GM23338 (cell line): ENCODE data around the gene BNIP2. TPM values are rescaled to one million over a fixed set of nuclear protein-coding genes. Genes with fewer than 3 reads are reported as not detected.

Experiments used
- ATAC-seq: fragments of 200-7000 bp; cut with Tn5 transposase; 3 replicates; pipeline ENCODE4 v1.9.1; 2020
- DNase-seq: peaks from one replicate; pipeline ENCODE4 v3.0.0-alpha.2; 2015; ENCODE audit warnings: low spot score
- H2AFZ ChIP-seq: fragments of 200-600 bp; sonication (generic); 2 replicates; pipeline ENCODE4 v1.8.0; 2016; ENCODE audit warnings: antibody characterized with exemption, mild to moderate bottlenecking, moderate library complexity
- H3F3A ChIP-seq: fragments of 200-600 bp; sonication (generic); replicated peaks from 2 replicates; pipeline ENCODE4 v1.8.0; 2017; ENCODE audit warnings: antibody characterized with exemption, mixed run types, low read depth
- H3K27ac ChIP-seq: fragments of 200-600 bp; sonication (generic); 2 replicates; pipeline ENCODE4 v1.6.1; 2016; ENCODE audit warnings: low read depth
- H3K27me3 ChIP-seq: fragments of 200-600 bp; sonication (generic); 2 replicates; pipeline ENCODE4 v1.8.0; 2016; ENCODE audit warnings: mild to moderate bottlenecking, mixed run types, moderate library complexity; ENCODE audit not compliant: insufficient read depth
- H3K36me3 ChIP-seq: fragments of 200-600 bp; sonication (generic); 2 replicates; pipeline ENCODE4 v1.8.0; 2016; ENCODE audit warnings: mild to moderate bottlenecking; ENCODE audit not compliant: insufficient read depth
- H3K4me1 ChIP-seq: fragments of 200-600 bp; sonication (generic); 2 replicates; pipeline ENCODE4 v1.8.0; 2016; ENCODE audit warnings: mild to moderate bottlenecking, moderate library complexity; ENCODE audit not compliant: insufficient read depth
- H3K4me2 ChIP-seq: fragments of 200-600 bp; sonication (generic); 2 replicates; pipeline ENCODE4 v1.7.1; 2017; ENCODE audit warnings: mixed run types
- H3K4me3 ChIP-seq: fragments of 200-600 bp; sonication (generic); 2 replicates; pipeline ENCODE4 v1.6.1; 2016; ENCODE audit warnings: mixed run types
- H3K79me2 ChIP-seq: fragments of 200-600 bp; sonication (generic); replicated peaks from 2 replicates; pipeline ENCODE4 v1.8.0; 2017; ENCODE audit warnings: mild to moderate bottlenecking; ENCODE audit not compliant: insufficient read depth
- H3K9me2 ChIP-seq: fragments of 200-600 bp; sonication (generic); 2 replicates; pipeline ENCODE4 v1.8.0; 2017; ENCODE audit not compliant: insufficient read depth
- H4K20me1 ChIP-seq: fragments of 200-600 bp; sonication (generic); replicated peaks from 2 replicates; pipeline ENCODE4 v1.8.0; 2017; ENCODE audit warnings: mild to moderate bottlenecking; ENCODE audit not compliant: insufficient read depth
- H3K27ac Mint-ChIP-seq: 2 replicates; pipeline ENCODE4 v1.8.0; 2020; ENCODE audit warnings: inconsistent platforms, mild to moderate bottlenecking, moderate library complexity, mixed read lengths
- H3K27me3 Mint-ChIP-seq: 3 replicates; pipeline ENCODE4 v1.8.0; 2022; ENCODE audit warnings: low read depth, mild to moderate bottlenecking, moderate library complexity, mixed read lengths, inconsistent platforms; ENCODE audit not compliant: insufficient read depth, poor library complexity
- H3K36me3 Mint-ChIP-seq: 3 replicates; pipeline ENCODE4 v1.8.0; 2021; ENCODE audit warnings: low read depth, mild to moderate bottlenecking, inconsistent platforms, moderate library complexity, mixed read lengths
- H3K4me1 Mint-ChIP-seq: 3 replicates; pipeline ENCODE4 v1.8.0; 2020; ENCODE audit warnings: mild to moderate bottlenecking, inconsistent platforms, mixed read lengths
- H3K4me3 Mint-ChIP-seq: 3 replicates; pipeline ENCODE4 v1.8.0; 2021; ENCODE audit warnings: moderate library complexity, mild to moderate bottlenecking, inconsistent platforms, mixed read lengths
- H3K9me3 Mint-ChIP-seq: 3 replicates; pipeline ENCODE4 v1.8.0; 2020; ENCODE audit warnings: moderate library complexity, mild to moderate bottlenecking, inconsistent platforms, mixed read lengths
- CREB1 ChIP-seq: fragments of 250-450 bp; sonication (Bioruptor Pico); IDR thresholded peaks from 2 replicates; pipeline ENCODE4 v1.5.0; 2020; ENCODE audit warnings: low read depth, mild to moderate bottlenecking, moderate library complexity
- ETS1 ChIP-seq: IDR thresholded peaks from 2 replicates; pipeline ENCODE4 v1.6.1; 2016; ENCODE audit warnings: antibody characterized with exemption
- EZH2 ChIP-seq: fragments of 200-600 bp; sonication (generic); IDR thresholded peaks from one replicate; pipeline ENCODE4 v1.8.0; 2017; ENCODE audit warnings: antibody characterized with exemption, mild to moderate bottlenecking, low read depth; ENCODE audit not compliant: unreplicated experiment
- EZH2phosphoT487 ChIP-seq: fragments of 200-600 bp; sonication (generic); IDR thresholded peaks from one replicate; pipeline ENCODE4 v1.8.1; 2018; ENCODE audit warnings: antibody characterized with exemption; ENCODE audit not compliant: unreplicated experiment
- NANOG ChIP-seq: IDR thresholded peaks from 2 replicates; pipeline ENCODE4 v1.6.1; 2016; ENCODE audit warnings: antibody characterized with exemption, borderline replicate concordance
- POLR2AphosphoS5 ChIP-seq: IDR thresholded peaks from 2 replicates; pipeline ENCODE4 v1.6.1; 2016; ENCODE audit warnings: antibody characterized with exemption, low read depth
- STAT1 ChIP-seq: IDR thresholded peaks from one replicate; pipeline ENCODE4 v1.6.1; 2016; ENCODE audit warnings: antibody characterized with exemption; ENCODE audit not compliant: unreplicated experiment
- ZNF331 ChIP-seq: fragments of 250-450 bp; sonication (Bioruptor Pico); IDR thresholded peaks from 2 replicates; pipeline ENCODE4 v1.5.0; 2020; ENCODE audit warnings: low read depth, mild to moderate bottlenecking, moderate library complexity
- polyA plus RNA-seq: library from polyadenylated mRNA; unstranded; fragments of >200 nt; fragmentation: Nextera tagmentation; extraction: Ambion mirVana; gene quantifications from 2 replicates; pipeline ENCODE4 v1.2.1, GENCODE V29; 2016
- total RNA-seq: library from RNA; depleted of rRNA; stranded (reverse); fragments of >200 nt; shearing (Covaris generic); gene quantifications from 2 replicates; pipeline ENCODE4 v1.2.3, GENCODE V29; 2014
- TF ChIP-seq, protein P1 (sequence below): fragments of 250-450 bp; sonication (Bioruptor Pico); IDR thresholded peaks from 2 replicates; pipeline ENCODE4 v1.5.0; 2020; ENCODE audit warnings: mild to moderate bottlenecking, moderate library complexity

The BNIP2 gene
- total and polyA plus RNA-seq, 2 experiments from 2014 or later: 43.7 to 83.7 TPM

- no peak overlapping the region for H3K4me3 Mint-ChIP-seq
- Histone ChIP-seq H3F3A (no peaks in the 10 kb centered on the region), H3K27me3 (no peaks in the 10 kb centered on the region), H3K79me2 (peaks cover 38% of the 10 kb centered on the region), H3K27ac (no peak overlapping the region), H2AFZ (no peak overlapping the region), H4K20me1 (peaks cover 12% of the 10 kb centered on the region), H3K4me1 (no peaks in the 10 kb centered on the region), H3K36me3 (peaks cover 48% of the 10 kb centered on the region), H3K9me2 (no peaks in the 10 kb centered on the region), H3K4me2 (no peak overlapping the region), H3K4me3 (no peak overlapping the region)
- DNase-seq: no peak
- no peaks in the 10 kb centered on the region for H3K27me3 Mint-ChIP-seq
- no peaks in the 10 kb centered on the region for H3K4me1 Mint-ChIP-seq
- TF ChIP-seq ETS1: no peak
- no peak for TF ChIP-seq NANOG
- no peak for TF ChIP-seq CREB1 (CRISPR knock-in tag)
- TF ChIP-seq STAT1: no peak
- no peak for TF ChIP-seq EZH2
- TF ChIP-seq EZH2phosphoT487: no peak
- TF ChIP-seq POLR2AphosphoS5: no peak
- TF ChIP-seq, protein P1, sequence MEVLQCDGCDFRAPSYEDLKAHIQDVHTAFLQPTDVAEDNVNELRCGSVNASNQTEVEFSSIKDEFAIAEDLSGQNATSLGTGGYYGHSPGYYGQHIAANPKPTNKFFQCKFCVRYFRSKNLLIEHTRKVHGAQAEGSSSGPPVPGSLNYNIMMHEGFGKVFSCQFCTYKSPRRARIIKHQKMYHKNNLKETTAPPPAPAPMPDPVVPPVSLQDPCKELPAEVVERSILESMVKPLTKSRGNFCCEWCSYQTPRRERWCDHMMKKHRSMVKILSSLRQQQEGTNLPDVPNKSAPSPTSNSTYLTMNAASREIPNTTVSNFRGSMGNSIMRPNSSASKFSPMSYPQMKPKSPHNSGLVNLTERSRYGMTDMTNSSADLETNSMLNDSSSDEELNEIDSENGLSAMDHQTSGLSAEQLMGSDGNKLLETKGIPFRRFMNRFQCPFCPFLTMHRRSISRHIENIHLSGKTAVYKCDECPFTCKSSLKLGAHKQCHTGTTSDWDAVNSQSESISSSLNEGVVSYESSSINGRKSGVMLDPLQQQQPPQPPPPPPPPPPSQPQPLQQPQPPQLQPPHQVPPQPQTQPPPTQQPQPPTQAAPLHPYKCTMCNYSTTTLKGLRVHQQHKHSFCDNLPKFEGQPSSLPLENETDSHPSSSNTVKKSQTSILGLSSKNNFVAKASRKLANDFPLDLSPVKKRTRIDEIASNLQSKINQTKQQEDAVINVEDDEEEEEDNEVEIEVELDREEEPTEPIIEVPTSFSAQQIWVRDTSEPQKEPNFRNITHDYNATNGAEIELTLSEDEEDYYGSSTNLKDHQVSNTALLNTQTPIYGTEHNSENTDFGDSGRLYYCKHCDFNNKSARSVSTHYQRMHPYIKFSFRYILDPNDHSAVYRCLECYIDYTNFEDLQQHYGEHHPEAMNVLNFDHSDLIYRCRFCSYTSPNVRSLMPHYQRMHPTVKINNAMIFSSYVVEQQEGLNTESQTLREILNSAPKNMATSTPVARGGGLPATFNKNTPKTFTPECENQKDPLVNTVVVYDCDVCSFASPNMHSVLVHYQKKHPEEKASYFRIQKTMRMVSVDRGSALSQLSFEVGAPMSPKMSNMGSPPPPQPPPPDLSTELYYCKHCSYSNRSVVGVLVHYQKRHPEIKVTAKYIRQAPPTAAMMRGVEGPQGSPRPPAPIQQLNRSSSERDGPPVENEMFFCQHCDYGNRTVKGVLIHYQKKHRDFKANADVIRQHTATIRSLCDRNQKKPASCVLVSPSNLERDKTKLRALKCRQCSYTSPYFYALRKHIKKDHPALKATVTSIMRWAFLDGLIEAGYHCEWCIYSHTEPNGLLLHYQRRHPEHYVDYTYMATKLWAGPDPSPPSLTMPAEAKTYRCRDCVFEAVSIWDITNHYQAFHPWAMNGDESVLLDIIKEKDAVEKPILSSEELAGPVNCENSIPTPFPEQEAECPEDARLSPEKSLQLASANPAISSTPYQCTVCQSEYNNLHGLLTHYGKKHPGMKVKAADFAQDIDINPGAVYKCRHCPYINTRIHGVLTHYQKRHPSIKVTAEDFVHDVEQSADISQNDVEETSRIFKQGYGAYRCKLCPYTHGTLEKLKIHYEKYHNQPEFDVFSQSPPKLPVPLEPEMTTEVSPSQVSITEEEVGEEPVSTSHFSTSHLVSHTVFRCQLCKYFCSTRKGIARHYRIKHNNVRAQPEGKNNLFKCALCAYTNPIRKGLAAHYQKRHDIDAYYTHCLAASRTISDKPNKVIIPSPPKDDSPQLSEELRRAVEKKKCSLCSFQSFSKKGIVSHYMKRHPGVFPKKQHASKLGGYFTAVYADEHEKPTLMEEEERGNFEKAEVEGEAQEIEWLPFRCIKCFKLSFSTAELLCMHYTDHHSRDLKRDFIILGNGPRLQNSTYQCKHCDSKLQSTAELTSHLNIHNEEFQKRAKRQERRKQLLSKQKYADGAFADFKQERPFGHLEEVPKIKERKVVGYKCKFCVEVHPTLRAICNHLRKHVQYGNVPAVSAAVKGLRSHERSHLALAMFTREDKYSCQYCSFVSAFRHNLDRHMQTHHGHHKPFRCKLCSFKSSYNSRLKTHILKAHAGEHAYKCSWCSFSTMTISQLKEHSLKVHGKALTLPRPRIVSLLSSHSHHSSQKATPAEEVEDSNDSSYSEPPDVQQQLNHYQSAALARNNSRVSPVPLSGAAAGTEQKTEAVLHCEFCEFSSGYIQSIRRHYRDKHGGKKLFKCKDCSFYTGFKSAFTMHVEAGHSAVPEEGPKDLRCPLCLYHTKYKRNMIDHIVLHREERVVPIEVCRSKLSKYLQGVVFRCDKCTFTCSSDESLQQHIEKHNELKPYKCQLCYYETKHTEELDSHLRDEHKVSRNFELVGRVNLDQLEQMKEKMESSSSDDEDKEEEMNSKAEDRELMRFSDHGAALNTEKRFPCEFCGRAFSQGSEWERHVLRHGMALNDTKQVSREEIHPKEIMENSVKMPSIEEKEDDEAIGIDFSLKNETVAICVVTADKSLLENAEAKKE (CRISPR knock-in tag): no peak
- no peak for TF ChIP-seq ZNF331 (CRISPR knock-in tag)
- ATAC-seq: no peak
- peaks cover 57% of the 10 kb centered on the region for H3K36me3 Mint-ChIP-seq
- no peaks in the 10 kb centered on the region for H3K9me3 Mint-ChIP-seq
- no peak overlapping the region for H3K27ac Mint-ChIP-seq
Observed at GRCh38 chr15:59680346-59680745, 8.8 kb downstream of the BNIP2 start.
